BJ (cell line): ENCODE data around the gene WDFY3. TPM values are rescaled to one million over a fixed set of nuclear protein-coding genes. Genes with fewer than 3 reads are reported as not detected.
A peak's percentile ranks its signal among the peaks of the same experiment; 100 is the strongest.

Source experiments
- CTCF ChIA-PET: fragments of 350-600 bp; formaldehyde crosslinking; extraction: SDS; loops from one replicate; lab custom pipeline; 2021; ENCODE audit warnings: antibody characterized with exemption, inconsistent platforms; lab: Yijun Ruan, JAX
- POLR2A ChIA-PET: fragments of 300-600 bp; sonication (Branson Sonifier 250); formaldehyde crosslinking; extraction: SDS; loops from one replicate; lab custom pipeline; 2021; ENCODE audit warnings: antibody characterized with exemption; lab: Charles Lee
- DNase-seq: peaks from one replicate; pipeline ENCODE4 v3.0.0-alpha.2; 2011; ENCODE audit warnings: low read depth
- H3K27me3 ChIP-seq: 2 replicates; pipeline ENCODE4 v1.6.0; 2011; ENCODE audit warnings: low read length; ENCODE audit not compliant: control insufficient read depth, insufficient read depth
- H3K36me3 ChIP-seq: 2 replicates; pipeline ENCODE4 v1.5.1; 2011; ENCODE audit warnings: low read length; ENCODE audit not compliant: control insufficient read depth, insufficient read depth
- H3K4me3 ChIP-seq: 2 replicates; pipeline ENCODE4 v1.5.1; 2011; ENCODE audit warnings: low read depth, mild to moderate bottlenecking, control low read depth, low read length
- CTCF ChIP-seq: IDR thresholded peaks from 2 replicates; pipeline ENCODE4 v1.5.1; 2011; ENCODE audit warnings: low read depth, mild to moderate bottlenecking, control low read depth, inconsistent platforms, low read length, moderate library complexity; ENCODE audit not compliant: insufficient read depth
- polyA plus RNA-seq: library from polyadenylated mRNA; depleted of rRNA; stranded (reverse); fragments of >200 nt; gene quantifications from 2 replicates; pipeline ENCODE4 v1.2.3, GENCODE V29; 2011

WDFY3 gene
- polyA plus RNA-seq, 1 experiment: 28.8 TPM

- Histone ChIP-seq H3K36me3 (peaks cover 10% of the 10 kb centered on the region), H3K27me3 (no peaks in the 10 kb centered on the region), H3K4me3 (no peak overlapping the region)
- ChIA-PET POLR2A (no interaction called here), CTCF (interaction anchor here (1.1 to 1.5 kb wide), 2 partner anchors 9 to 14 kb away, joined by 4 read pairs; no protein-coding TSS in a partner anchor)
- TF ChIP-seq CTCF: no peak
- no peak for DNase-seq
These were observed 274.7 kb downstream of the WDFY3 start for GRCh38 chr4:84691800-84692199.

GRCh38 chr4:84691170-84691691 is 275.3 kb downstream of the WDFY3 start:
- no peak for TF ChIP-seq CTCF
- peak; percentile 59 for DNase-seq
- ChIA-PET POLR2A (interaction anchor here (0.5 kb wide), 1 partner anchor 37 kb away, joined by 4 read pairs; no protein-coding TSS in a partner anchor), CTCF (interaction anchor here (1.5 kb wide), 1 partner anchor 10 kb away, joined by 4 read pairs; no protein-coding TSS in a partner anchor)
- Histone ChIP-seq H3K27me3 (no peaks in the 10 kb centered on the region), H3K4me3 (no peak overlapping the region), H3K36me3 (peaks cover 13% of the 10 kb centered on the region)

- CTCF ChIA-PET: no interaction called here
- DNase-seq: no peak
- POLR2A ChIA-PET: no interaction called here
- Histone ChIP-seq H3K36me3 (peaks cover 13% of the 10 kb centered on the region), H3K27me3 (no peaks in the 10 kb centered on the region), H3K4me3 (no peak overlapping the region)
- no peak for TF ChIP-seq CTCF
These were observed 276.0 kb downstream of the WDFY3 start for GRCh38 chr4:84690481-84690880.

GRCh38 chr4:84689197-84689596 is 277.3 kb downstream of the WDFY3 start:
- TF ChIP-seq CTCF: no peak
- Histone ChIP-seq H3K27me3 (no peaks in the 10 kb centered on the region), H3K36me3 (peaks cover 9% of the 10 kb centered on the region), H3K4me3 (no peak overlapping the region)
- no peak for DNase-seq
- POLR2A ChIA-PET: no interaction called here
- CTCF ChIA-PET: no interaction called here

GRCh38 chr4:84688605-84689004 is 277.9 kb downstream of the WDFY3 start:
- Histone ChIP-seq H3K36me3 (peaks cover 7% of the 10 kb centered on the region), H3K27me3 (no peaks in the 10 kb centered on the region), H3K4me3 (no peak overlapping the region)
- no peak for TF ChIP-seq CTCF
- DNase-seq: no peak
- ChIA-PET CTCF (no interaction called here), POLR2A (no interaction called here)
